HG03565 (cell line): Measurements from ENCODE around the gene JMJD8.

ENCODE experiments used
- ATAC-seq: cut with Tn5 transposase; IDR thresholded peaks from one replicate; pipeline ENCODE4 v1.9.1; 2021; ENCODE audit warnings: mild to moderate bottlenecking, moderate library complexity; ENCODE audit not compliant: unreplicated experiment

Gene JMJD8

DNA sequence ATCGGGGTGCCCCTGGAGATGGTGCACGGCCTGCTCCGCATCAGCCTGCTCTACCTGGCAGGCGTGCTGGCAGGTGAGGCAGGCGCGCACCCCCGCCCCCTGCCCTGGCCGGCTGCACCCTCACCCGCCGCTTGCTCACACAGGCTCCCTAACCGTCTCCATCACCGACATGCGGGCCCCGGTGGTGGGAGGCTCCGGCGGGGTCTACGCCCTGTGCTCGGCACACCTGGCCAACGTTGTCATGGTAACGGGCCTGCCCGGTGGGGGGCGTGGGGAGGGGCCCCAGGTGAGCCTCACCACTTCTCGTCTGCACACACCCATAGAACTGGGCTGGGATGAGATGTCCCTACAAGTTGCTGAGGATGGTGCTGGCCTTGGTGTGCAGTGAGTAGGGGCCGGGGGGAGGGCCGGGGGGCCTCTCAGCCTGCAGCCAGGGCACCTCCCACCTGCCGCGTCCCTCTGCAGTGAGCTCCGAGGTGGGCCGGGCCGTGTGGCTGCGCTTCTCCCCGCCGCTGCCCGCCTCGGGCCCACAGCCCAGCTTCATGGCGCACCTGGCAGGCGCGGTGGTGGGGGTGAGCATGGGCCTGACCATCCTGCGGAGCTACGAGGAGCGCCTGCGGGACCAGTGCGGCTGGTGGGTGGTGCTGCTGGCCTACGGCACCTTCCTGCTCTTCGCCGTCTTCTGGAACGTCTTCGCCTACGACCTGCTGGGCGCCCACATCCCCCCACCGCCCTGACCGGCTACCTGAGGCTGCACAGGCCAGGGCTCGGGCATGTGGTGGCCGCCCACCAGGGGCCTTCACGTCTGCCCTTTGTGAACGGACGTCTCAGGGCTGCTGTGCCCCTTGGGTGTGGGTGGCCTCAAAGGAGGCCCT, 6.6 kb downstream of the JMJD8 start:
- no peak for ATAC-seq

DNA sequence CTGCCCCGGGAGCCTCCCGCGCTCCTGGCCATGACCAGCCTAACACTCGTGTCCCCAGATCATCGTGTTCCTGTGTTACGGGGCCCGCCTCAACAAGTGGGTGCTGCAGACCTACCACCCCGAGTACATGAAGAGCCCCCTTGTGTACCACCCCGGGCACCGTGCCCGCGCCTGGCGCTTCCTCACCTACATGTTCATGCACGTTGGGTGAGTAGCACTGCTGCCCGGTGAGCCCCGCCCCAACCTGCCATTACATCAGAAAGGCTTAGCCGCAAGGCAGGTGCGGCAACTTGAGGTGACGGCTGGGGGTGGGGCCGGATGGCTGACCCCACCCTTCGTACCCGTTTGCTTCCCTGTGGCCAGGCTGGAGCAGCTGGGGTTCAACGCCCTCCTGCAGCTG, 7.2 kb downstream of the JMJD8 start:
- no peak for ATAC-seq

DNA sequence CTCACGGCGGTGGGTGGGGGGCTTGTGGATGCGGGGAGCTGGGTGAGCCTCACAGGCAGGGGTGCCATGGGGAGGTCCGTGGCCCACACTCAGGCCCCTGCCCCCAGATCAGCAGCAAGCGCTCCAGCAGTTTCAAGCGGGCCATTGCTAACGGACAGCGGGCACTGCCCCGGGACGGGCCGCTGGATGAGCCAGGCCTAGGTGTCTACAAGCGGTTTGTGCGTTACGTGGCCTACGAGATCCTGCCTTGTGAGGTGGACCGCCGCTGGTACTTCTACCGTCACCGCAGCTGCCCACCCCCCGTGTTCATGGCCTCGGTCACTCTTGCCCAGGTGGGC, 7.6 kb downstream of the JMJD8 start:
- no peak for ATAC-seq

DNA sequence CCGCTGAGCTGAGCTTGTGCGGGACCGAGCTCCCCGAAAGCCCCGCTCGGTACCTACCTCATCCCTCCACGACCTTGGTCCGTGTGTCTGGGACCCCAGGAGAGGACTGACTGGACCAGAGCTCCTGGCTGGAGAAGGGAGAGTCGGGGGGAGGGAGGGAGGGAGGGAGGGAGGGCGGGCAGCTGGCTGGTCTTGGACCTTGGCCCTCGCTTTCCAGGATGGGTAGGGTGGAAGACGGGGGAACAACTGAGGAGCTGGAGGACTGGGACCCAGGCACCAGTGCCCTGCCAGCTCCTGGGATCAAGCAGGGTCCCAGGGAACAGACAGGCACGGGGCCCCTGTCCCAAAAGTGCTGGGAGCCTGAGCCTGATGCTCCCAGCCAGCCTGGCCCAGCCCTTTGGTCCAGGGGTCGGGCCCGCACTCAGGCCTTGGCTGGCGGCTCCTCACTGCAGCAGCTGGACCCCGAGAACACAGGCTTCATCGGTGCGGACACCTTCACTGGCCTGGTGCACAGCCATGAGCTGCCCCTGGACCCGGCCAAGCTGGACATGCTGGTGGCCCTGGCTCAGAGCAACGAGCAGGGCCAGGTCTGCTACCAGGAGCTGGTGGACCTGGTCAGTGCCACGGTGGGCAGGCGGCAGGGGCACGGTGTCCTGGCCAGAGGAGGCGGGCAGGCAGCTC, 8.1 kb downstream of the JMJD8 start:
- ATAC-seq = no peak

DNA sequence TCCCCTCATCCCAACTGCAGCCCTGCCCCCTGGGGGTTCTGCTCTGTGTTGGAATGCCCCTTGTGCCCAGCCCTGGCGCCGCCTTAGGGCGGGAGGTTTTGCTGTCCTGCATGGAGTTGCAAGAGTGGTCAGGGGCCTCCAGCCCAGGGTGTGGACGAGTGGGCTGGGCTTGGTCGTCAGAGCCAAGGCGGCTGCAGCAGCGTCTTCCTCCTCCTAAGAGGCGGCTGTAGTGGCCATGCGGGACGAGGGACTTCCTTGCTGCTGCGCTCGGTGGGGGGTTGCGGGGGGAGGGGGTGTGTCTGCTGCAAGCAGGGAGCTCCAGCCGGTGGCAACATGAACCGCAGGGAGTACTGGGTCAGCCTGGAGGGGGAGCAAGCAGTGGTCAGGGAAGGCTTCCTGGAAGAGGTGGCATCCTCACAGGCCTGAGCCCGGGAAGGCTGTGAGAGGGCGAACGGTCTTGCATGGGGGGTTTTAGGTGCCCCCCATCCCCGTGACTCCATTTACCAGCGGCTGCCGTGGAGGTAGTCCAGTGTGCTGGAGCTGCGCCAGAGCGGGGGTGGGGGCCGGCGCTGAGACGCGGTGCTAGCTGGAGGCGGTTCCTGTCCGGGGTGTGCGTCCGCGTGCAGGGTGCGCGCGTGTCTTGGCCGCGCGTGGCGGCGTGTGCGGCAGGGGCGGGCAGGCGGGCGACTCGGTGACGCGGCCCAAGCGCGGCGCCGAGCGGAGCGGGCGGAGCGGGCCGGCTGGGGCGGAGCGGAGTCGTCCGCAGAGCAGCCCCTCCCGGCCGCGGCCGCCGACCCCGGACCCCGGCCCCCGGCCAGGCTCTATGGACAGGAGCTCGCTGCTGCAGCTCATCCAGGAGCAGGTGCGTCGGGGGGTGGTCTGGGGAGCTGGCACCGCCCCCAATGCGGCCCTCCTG, 8.9 kb downstream of the JMJD8 start, which contains the start of gene RHBDL1:
TSS of gene RHBDL1 (plus strand) at position 704 of the 916 bp plus-strand sequence. CDS start at position 824, 120 bp downstream.
- no peak for ATAC-seq

DNA sequence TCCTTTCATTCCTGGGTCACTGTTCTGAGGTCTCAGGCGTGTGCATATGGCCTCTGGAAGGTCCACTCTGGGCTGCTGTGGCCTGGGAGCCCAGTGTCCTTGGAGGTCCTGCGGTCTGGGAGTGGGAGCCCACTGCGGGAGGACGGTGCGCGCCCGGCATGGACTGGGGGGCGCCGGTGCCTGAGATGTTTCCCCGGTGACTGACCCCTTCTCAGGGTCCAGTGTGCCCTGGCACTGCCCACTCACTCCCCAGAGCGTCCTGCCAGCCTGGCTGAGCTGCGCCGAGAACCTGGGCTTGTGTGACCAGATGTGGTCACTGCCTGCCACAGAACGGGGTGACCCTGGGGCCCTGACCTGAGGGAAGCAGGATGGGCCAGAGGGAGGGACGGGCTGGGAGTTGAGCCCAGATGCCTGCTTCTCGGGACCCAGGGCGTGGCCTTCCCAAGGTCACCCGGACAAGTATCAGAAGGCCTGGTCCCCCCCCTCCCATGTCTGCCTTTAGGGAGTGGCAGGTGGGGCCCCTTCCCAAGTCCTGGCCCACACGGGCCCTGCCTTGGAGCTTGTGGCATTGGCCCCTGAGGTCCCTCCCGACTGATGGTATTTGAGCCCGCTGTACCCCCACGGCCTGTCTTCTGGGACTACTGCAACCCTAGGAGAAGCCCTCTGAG, 9.8 kb downstream of the JMJD8 start:
- no peak for ATAC-seq

DNA sequence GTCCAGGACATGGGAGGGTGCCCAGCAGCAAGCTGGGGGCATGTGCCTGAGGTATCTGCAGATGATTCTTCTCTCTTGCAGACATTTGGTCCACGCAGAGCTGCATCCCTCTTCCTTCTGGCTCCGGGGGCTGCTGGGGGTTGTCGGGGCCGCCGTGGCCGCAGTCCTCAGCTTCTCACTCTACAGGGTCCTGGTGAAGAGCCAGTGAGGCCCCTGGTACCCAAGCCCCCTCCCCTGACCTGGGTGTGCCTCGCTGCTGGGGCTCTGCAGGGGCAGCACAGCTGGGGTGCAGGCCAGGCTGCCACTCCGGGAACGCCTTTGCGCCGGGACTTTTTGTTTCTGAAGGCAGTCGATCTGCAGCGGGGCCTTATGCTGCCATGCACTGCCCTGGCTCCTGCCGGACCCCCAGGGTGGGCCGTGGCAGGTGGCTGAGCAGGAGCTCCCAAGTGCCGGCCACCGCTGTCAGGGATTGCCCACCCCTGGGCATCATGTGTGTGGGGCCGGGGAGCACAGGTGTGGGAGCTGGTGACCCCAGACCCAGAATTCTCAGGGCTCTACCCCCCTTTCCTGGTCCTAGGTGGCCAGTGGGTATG, 10.6 kb downstream of the JMJD8 start:
- no peak for ATAC-seq

DNA sequence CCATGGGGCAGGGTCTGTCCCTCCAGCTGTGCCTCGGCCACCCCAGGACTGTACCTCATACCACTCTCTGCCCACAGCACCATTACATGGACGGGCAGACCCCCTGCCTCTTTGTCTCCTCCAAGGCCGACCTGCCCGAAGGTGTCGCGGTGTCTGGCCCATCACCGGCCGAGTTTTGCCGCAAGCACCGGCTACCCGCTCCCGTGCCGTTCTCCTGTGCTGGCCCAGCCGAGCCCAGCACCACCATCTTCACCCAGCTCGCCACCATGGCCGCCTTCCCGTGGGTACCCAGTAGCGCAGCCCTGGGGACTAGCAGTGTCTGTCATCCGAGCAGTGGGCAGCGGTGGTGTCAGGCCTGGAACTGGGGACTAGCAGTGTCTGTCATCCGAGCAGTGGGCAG, 11.3 kb downstream of the JMJD8 start:
- no peak for ATAC-seq

DNA sequence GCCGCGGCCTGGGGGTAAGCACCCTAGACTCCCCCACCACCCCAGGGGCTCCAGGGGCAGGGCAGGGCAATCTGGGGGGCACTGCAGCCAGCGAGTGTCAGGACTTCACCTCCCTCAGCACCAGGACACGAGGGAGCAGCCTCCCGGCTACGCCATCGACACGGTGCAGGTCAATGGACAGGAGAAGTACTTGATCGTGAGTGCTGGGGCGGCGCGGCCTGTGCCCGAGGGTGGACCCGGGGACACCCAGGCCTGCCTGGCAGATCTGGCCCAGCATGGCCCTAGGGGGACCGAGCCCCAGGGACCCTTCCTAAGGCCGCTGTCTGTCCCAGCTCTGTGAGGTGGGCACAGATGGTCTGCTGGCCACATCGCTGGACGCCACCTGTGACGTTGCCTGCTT, 11.8 kb downstream of the JMJD8 start:
- ATAC-seq = no peak

DNA sequence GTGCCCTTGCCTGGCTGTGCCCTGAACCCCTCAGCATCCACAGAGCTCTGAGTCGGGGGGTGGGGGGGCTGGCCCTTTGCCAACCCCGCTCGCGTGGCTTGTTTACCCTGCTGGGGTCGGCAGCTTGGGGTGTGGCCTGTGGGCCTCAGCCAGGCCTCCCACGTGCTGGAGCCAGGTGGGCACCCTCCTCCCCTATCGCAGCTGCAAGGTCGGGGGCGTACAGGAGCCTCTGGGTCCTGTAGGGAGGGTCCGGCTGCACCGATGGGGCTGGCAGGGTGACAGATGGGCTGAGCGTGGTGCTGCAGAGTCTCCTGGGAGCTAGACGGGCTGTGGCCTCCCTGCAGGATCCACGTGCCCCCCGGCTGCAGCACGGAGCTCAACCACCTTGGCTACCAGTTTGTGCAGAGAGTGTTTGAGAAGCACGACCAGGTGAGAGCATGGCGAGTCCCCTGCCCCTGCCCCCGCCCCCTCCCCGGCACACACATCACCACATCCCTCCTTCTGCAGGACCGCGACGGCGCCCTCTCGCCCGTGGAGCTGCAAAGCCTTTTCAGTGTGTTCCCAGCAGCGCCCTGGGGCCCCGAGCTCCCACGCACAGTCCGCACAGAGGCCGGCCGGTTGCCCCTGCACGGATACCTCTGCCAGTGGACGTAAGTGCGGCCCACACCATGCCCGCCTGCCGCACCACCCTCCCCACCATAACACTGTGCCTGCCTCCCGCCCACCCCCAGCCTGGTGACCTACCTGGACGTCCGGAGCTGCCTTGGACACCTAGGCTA, 12.6 kb downstream of the JMJD8 start:
- ATAC-seq = no peak

DNA sequence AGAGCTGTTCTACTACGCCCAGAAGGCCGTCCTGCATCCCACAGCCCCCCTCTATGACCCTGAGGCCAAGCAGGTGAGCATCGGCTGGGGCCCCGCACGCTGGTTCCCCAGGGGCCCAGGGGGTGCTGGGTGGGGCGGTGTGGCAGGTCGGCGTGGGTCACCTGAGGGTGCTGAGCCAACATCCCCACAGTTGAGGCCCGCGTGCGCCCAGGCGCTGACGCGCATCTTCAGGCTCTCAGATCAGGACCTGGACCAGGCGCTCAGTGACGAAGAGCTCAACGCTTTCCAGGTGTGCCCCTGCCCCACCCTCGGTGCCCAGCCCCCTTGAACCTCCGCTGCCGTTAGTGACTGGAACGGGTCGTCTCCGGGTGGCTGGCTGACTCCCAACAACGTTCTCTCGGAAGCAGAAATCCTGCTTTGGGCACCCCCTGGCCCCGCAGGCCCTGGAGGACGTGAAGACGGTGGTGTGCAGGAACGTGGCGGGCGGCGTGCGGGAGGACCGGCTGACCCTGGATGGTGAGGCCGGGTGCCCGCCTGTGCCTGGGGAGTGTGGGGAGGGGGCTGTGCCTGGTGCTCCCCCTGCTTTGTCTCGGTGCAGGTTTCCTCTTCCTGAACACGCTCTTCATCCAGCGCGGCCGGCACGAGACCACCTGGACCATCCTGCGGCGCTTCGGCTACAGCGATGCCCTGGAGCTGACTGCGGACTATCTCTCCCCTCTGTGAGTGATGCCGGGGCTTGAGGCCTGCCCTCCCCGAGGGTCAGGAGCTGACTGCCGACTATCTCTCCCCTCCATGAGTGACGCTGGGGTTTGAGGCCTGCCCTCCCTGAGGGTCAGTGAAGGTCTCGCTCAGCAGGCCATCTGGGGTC, 13.4 kb downstream of the JMJD8 start:
- ATAC-seq = no peak

DNA sequence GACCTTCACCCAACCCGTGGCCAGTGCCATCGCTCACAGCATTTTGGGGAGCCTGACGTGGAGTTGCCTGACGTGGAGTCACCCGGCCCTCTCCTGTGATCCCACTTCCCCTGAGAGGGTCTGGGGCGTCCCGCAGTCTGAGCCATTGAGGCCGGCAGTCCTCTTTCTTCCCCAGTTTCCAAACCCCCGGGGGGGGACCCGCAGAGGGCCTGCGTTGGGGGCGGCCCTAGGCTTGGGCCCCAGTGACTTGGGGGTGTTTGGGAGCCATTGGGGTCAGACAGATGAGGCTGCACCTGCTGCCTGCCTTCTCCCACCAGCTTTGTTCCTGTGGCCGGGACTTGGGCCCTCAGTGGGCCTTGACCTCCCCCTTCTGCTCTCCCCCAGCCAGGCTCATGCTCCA, 14.5 kb downstream of the JMJD8 start:
- ATAC-seq = no peak

DNA sequence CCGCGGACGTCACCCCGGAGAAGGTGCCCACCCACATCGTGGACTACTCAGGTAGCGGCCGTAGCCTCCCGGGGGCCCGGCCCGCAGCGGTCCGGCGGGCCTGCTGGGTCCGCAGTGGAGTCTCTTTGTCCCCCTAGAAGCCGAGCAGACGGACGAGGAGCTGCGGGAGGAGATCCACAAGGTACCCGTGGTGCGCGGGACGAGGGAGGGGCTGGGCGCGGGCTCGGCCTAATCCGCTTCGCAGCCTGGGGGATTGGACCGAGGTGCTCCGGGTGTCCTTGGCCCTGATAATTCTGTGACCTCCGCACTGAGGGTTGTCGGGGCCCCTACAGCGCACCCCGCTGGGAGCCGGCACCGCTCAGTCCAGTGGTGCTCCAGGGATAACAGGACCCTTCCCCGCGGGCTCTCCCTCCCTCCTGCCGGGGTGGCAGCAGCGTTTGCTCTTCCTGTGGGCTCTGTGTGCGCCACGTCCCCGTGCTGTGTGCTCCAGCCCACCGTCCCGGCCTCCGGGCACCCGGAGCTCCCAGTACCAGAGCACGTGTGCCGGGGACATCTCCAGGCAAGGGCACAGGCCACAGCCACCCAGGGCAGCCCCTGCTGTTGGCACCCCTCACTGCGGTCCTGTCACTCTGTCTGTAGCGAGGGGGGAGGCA, 15.5 kb downstream of the JMJD8 start:
- peak; percentile 12 for ATAC-seq

DNA sequence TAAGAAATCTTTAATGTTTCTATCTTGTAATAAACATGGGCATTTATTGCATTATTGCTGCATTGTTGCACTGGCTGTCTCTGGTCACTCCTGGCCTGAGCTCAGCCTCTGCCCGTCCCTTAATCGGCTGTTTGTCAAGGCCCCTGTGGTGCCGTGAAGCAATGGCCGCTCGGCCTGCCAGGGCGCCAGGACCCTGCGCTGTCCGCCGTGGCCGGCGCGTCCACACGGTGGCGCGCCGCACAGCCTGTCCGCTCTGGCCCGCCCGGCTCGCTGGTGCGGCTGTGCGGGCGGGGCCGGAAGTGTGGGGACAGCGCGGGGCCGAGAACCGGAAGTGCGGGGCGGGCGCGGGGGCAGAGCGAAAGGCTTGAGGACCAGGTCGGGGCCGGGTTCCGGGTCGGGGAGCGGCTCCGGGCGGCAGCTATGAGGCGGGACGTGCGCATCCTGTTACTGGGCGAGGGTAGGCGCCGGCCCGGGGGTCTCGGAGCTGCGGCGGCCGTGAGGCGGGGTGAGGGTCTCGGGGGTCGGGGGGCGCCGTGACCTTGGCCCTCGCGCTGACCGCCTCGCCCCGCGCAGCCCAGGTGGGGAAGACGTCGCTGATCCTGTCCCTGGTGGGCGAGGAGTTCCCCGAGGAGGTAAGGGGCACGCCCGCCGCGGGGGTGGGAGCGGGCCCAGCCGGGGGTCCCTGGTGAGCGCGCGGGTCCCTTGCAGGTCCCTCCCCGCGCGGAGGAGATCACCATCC, 16.2 kb downstream of the JMJD8 start, which contains the start of gene RHOT2:
TSS of gene RHOT2 (plus strand) at position 353 of the 739 bp plus-strand sequence. CDS start at position 421, 68 bp downstream.
- ATAC-seq = peak; percentile 76

DNA sequence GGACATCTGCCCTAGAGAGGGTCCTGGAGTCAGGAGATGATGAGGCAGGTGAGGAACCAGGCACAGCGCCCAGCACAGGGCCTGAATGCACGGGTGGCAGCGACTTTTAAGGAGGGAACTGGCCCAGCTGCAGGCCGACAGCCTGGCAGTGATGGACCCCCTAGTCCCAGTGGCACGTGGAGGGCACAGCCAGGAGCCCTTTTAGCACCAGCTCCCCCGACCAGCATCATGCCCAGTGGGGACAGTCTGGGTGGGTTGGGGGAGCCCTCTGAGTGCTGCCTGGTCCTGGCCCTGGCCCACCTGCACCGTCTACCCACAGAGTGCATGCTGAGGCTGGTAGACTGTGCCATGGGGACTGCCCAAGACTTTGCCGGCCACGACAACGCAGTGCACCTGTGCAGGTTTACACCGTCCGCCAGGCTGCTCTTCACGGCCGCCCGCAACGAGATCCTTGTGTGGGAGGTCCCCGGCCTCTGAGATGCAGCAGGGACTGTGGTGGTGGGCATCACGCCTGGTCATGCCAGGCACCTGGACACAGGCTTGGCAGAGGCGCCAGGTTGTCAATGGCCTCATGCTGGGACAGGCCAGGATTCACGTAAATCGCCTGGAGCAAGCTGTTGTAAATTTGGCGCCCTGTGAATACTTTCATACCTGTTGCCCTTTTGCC, 16.9 kb downstream of the JMJD8 start:
- ATAC-seq = no peak

DNA sequence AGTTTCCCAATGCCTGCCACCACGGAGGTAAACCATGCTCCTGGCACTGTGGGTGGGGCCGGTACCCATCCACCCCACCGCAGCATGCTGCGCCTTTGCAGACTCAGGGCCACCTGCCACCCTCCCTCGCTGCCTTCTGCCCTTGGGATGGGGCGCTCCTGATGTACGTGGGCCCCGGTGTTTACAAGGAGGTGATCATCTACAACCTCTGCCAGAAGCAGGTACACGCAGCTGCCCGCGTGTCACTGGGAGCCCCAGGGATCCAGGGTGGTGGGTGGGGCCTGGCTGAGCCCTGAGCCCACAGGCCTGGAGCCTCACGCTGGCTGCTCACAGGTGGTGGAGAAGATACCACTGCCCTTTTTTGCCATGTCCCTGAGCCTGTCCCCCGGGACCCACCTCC, 17.6 kb downstream of the JMJD8 start:
- ATAC-seq = no peak

DNA sequence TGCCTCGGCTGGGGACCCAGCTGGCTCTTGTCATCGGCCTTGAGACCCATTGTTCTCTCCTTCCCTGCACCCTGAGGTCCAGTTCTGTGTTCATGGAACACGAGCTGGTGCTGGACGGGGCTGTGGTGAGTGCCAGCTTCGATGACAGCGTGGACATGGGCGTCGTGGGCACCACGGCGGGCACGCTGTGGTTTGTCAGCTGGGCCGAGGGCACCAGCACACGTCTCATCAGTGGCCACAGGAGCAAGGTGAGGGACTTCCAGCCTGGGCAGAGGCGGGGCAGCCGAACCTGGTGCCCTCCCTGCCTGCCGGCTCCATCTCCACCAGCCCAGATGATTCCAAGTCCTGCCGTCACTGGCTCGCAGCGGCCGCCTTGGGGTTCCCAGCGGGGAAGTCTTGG, 21.5 kb downstream of the JMJD8 start:
- no peak for ATAC-seq
